Activated CD8-positive, alpha-beta T cell treated with anti-CD3 and anti-CD28 coated beads for 36 hours (primary cell): ENCODE results near the gene MGA. TPM values are rescaled to one million over a fixed set of nuclear protein-coding genes. Genes with fewer than 3 reads are reported as not detected.
A peak's percentile ranks its signal among the peaks of the same experiment; 100 is the strongest.

Source experiments
- ATAC-seq: fragments of 200-7000 bp; cut with Tn5 transposase; one replicate; pipeline ENCODE4 v1.10.0; 2021; ENCODE audit warnings: mild to moderate bottlenecking, moderate library complexity
- CTCF ChIA-PET: fragments of 350-600 bp; sonication (Branson Sonifier 250); formaldehyde crosslinking; loops from one replicate; lab custom pipeline; 2021; ENCODE audit warnings: antibody characterized with exemption; lab: Charles Lee
- POLR2A ChIA-PET: fragments of 350-600 bp; sonication (Branson Sonifier 250); formaldehyde crosslinking; loops from one replicate; lab custom pipeline; 2021; ENCODE audit warnings: antibody characterized with exemption; lab: Charles Lee
- DNase-seq: peaks from one replicate; pipeline ENCODE4 v3.0.0-alpha.2; 2020
- H3K27ac Mint-ChIP-seq: one replicate; pipeline ENCODE4 v1.8.0; 2021; ENCODE audit warnings: mild to moderate bottlenecking, mixed read lengths
- H3K27me3 Mint-ChIP-seq: one replicate; pipeline ENCODE4 v1.8.0; 2021; ENCODE audit warnings: mixed read lengths
- H3K36me3 Mint-ChIP-seq: one replicate; pipeline ENCODE4 v1.8.0; 2021; ENCODE audit warnings: low read depth, mixed read lengths
- H3K4me1 Mint-ChIP-seq: one replicate; pipeline ENCODE4 v1.8.0; 2021; ENCODE audit warnings: low read depth, mixed read lengths
- H3K4me3 Mint-ChIP-seq: one replicate; pipeline ENCODE4 v1.8.0; 2021; ENCODE audit warnings: mild to moderate bottlenecking, moderate library complexity, mixed read lengths
- H3K9me3 Mint-ChIP-seq: one replicate; pipeline ENCODE4 v1.8.0; 2021; ENCODE audit warnings: mixed read lengths
- intact Hi-C: fragments of 100-400 bp; cut with micrococcal nuclease; formaldehyde crosslinking; loops from one replicate; pipeline ENCODE4 v1.10.0; 2022
- total RNA-seq, 2 experiments: library from RNA; stranded (reverse); gene quantifications; one replicate each; pipeline ENCODE4 v1.2.3, GENCODE V29; 2021
- TF ChIP-seq, protein P1 (sequence below): fragments of 200-600 bp; IDR thresholded peaks from one replicate; pipeline ENCODE4 v1.8.0; 2022; ENCODE audit warnings: antibody characterized with exemption, mild to moderate bottlenecking

The MGA gene
- total RNA-seq, 2 experiments from 2014 or later = 30.7 to 32.6 TPM

DNA sequence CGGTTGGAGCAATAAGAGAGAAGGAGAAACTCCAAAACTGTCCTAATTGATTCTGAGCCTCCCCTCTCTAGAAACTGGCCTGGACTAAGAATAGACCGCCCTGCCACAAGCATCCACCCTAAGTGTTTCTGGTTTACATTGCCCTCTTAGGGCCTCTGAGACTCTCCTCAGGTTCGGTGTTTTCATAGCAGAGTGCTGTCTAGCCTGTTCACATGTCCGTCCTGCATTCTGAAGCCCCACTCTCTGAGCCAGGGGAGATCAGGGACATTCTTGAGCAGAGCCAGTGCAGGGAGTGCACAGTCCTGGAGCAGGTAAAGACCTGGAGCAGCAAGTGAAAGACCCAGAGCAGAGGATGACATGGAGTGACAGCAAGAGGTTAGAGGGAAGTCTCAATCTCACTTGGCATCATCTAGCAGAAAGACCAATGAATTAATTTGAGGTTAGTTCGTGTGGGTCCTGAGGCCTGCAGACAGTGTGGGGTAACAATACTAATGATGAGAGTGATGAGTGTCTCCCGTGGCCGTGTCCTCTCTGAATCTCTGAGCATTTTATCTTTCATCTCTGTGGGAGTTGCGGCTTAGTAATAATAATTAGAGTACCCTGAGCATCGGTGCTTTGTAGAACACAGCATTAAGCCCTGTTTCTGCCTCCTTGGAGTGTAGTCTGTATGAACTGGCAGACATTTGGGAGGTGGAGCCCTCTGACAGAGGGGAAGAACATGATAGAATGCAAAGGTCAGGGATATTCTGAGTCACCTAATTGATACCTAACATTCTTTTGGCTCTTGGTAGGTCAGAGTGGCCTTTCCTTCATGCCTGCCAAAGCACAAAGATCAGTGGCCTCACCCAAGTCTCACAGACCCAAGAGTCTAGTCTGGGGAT, 138.6 kb downstream of the MGA start:
- intact Hi-C loops = no loop called here
- H3K4me1 Mint-ChIP-seq = peaks cover 33% of the 10 kb centered on the region
- TF ChIP-seq, protein P1, sequence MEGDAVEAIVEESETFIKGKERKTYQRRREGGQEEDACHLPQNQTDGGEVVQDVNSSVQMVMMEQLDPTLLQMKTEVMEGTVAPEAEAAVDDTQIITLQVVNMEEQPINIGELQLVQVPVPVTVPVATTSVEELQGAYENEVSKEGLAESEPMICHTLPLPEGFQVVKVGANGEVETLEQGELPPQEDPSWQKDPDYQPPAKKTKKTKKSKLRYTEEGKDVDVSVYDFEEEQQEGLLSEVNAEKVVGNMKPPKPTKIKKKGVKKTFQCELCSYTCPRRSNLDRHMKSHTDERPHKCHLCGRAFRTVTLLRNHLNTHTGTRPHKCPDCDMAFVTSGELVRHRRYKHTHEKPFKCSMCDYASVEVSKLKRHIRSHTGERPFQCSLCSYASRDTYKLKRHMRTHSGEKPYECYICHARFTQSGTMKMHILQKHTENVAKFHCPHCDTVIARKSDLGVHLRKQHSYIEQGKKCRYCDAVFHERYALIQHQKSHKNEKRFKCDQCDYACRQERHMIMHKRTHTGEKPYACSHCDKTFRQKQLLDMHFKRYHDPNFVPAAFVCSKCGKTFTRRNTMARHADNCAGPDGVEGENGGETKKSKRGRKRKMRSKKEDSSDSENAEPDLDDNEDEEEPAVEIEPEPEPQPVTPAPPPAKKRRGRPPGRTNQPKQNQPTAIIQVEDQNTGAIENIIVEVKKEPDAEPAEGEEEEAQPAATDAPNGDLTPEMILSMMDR = no peak
- H3K4me3 Mint-ChIP-seq = no peak overlapping the region
- DNase-seq (peak; percentile 18), ATAC-seq (peak; percentile 83)
- H3K27me3 Mint-ChIP-seq = no peaks in the 10 kb centered on the region
- ChIA-PET CTCF (interaction anchor here (1.5 to 15.8 kb wide), 3 partner anchors 12 to 23 kb away, joined by 7 to 337 read pairs (median 13); partner anchors contain the start of gene MAPKBP1), POLR2A (no interaction called here)
- peaks cover 7% of the 10 kb centered on the region for H3K36me3 Mint-ChIP-seq
- no peaks in the 10 kb centered on the region for H3K9me3 Mint-ChIP-seq
- peak overlapping the region; percentile 30 for H3K27ac Mint-ChIP-seq

- DNase-seq = no peak
- intact Hi-C loops = no loop called here
- Mint-ChIP-seq H3K36me3 (peaks cover 7% of the 10 kb centered on the region), H3K9me3 (no peaks in the 10 kb centered on the region), H3K27ac (peak overlapping the region; percentile 10), H3K27me3 (no peaks in the 10 kb centered on the region), H3K4me1 (peaks cover 33% of the 10 kb centered on the region), H3K4me3 (no peak overlapping the region)
- TF ChIP-seq, protein P1 = no peak
- ChIA-PET CTCF (interaction anchor here (1.5 to 15.8 kb wide), 2 partner anchors 12 to 24 kb away, joined by 7 to 337 read pairs; partner anchors contain the start of gene MAPKBP1), POLR2A (no interaction called here)
- no peak for ATAC-seq
These were observed 139.2 kb downstream of the MGA start for GRCh38 chr15:41799488-41799805.

DNA sequence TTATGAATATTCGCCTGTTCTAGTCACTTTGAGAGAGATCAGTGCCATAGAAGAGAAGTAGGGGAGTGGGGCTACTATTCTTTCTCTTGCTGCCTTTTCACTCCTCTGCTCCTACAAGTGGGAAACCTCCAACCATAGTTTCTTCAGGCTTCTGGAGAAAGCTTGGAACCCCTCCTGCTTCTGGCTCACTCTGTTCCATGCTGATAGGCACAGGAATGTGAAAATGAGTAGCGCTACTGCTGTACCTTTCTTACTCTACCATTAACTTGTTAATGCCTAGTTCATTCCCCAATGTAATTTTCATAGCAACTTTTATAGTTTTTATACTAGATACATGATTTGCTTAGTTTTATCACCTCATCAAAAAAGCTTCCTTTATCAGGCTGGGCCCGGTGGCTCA, 141.0 kb downstream of the MGA start:
- TF ChIP-seq, protein P1 = no peak
- CTCF ChIA-PET = interaction anchor here (2.1 to 15.8 kb wide), 2 partner anchors 11 to 25 kb away, joined by 10 to 337 read pairs; partner anchors contain the start of gene MAPKBP1
- H3K27me3 Mint-ChIP-seq = no peaks in the 10 kb centered on the region
- H3K27ac Mint-ChIP-seq = no peak overlapping the region
- DNase-seq (no peak), ATAC-seq (no peak)
- H3K4me3 Mint-ChIP-seq = no peak overlapping the region
- peaks cover 32% of the 10 kb centered on the region for H3K4me1 Mint-ChIP-seq
- intact Hi-C loops = no loop called here
- no peaks in the 10 kb centered on the region for H3K9me3 Mint-ChIP-seq
- POLR2A ChIA-PET = no interaction called here
- H3K36me3 Mint-ChIP-seq = peaks cover 7% of the 10 kb centered on the region

GRCh38 chr15:41801850-41802455, 141.7 kb downstream of the MGA start:
- TF ChIP-seq, protein P1 = no peak
- ChIA-PET POLR2A (interaction anchor here (0.9 to 2.2 kb wide), 2 partner anchors 23 to 28 kb away, joined by 3 to 7 read pairs; partner anchors contain the start of gene MAPKBP1), CTCF (interaction anchor here (0.7 to 15.8 kb wide), 3 partner anchors 10 to 294 kb away, joined by 3 to 337 read pairs (median 10); partner anchors contain the start of gene MAPKBP1)
- intact Hi-C loops = no loop called here
- Mint-ChIP-seq H3K27ac (no peak overlapping the region), H3K4me1 (peaks cover 30% of the 10 kb centered on the region), H3K27me3 (no peaks in the 10 kb centered on the region), H3K4me3 (no peak overlapping the region), H3K9me3 (no peaks in the 10 kb centered on the region), H3K36me3 (peaks cover 7% of the 10 kb centered on the region)
- DNase-seq = no peak
- no peak for ATAC-seq
